ENCODE measurements around the gene BST2. TPM values are rescaled to one million over a fixed set of nuclear protein-coding genes. Genes with fewer than 3 reads are reported as not detected.

Gene BST2
- total and polyA plus RNA-seq, 10 of the 15 experiments (the other 5 are each of a cell fraction or from before 2014, with no cell fraction given) = 16.6 to 372 (median 264) TPM

GRCh38 chr19:17454576-17455071 is 49.2 kb upstream of the BST2 start (continued):
- TF ChIP-seq ESRRA (IDR thresholded peaks at IDR 0.05; ENCODE audit: low read length) (no peak), YBX1 (IDR thresholded peaks at IDR 0.05) (no peak), MTA3 (IDR thresholded peaks at IDR 0.05; ENCODE audit: borderline replicate concordance, low read length) (no peak)

GRCh38 chr19:17451820-17452219 is 46.4 kb upstream of the BST2 start:
- BruUV-seq (replicated peaks) = no TSS peak
- WGBS (ENCODE audit: insufficient coverage, insufficient replicate concordance, low lambda C conversion rate, missing lambda C conversion rate) = 57% methylated on average over 4 of the region's 4 CpGs

More at GRCh38 chr19:17451820-17452219, 46.4 kb upstream of the BST2 start:
- ChIA-PET SMC1A (ENCODE audit: uncharacterized antibody, unreplicated experiment) (interaction anchor here (1.0 to 1.4 kb wide), 2 partner anchors 17 to 147 kb away, joined by 3 to 5 read pairs; no protein-coding TSS in a partner anchor), POLR2A (interaction anchor here (0.6 kb wide), 1 partner anchor 13 kb away, joined by 3 read pairs; no protein-coding TSS in a partner anchor), CTCF (interaction anchor here (0.6 kb wide), 1 partner anchor 48 kb away, joined by 3 read pairs; no protein-coding TSS in a partner anchor), RAD21 (ENCODE audit: unreplicated experiment) (no interaction called here)
- Histone ChIP-seq H2AFZ (ENCODE audit: control insufficient read depth, low read depth, low read length) (no peak overlapping the region), H3K79me2 (ENCODE audit: control insufficient read depth, insufficient read depth, low read length) (no peaks in the 10 kb centered on the region), H3K4me3 (no peak overlapping the region), H3K9me3 (replicated peaks; ENCODE audit: control insufficient read depth, insufficient read depth, low read length) (no peaks in the 10 kb centered on the region; the same call in 2 of the 3 replicates), H3K27ac (ENCODE audit: control insufficient read depth, insufficient read depth) (no peak overlapping the region), H3K9ac (ENCODE audit: control insufficient read depth, insufficient read depth, low read length) (no peak overlapping the region), H3K4me2 (ENCODE audit: control insufficient read depth, insufficient read depth) (no peak overlapping the region), H3K27me3 (replicated peaks in 1 of 2; ENCODE audit: control insufficient read depth in 2 of 2, insufficient read depth in 2 of 2, low read length in 1 of 2) (peaks cover 8 to 9% of the 10 kb centered on the region in 2 experiments; a peak in 3 of 4 replicates), H3K4me1 (ENCODE audit: control insufficient read depth, insufficient read depth, low read length) (peaks cover 11% of the 10 kb centered on the region), H3K36me3 (ENCODE audit: control insufficient read depth in 2 of 2, insufficient read depth in 2 of 2, low read length in 1 of 2) (no peaks in the 10 kb centered on the region), H4K20me1 (ENCODE audit: control insufficient read depth, insufficient read depth) (no peaks in the 10 kb centered on the region; the same call in 1 of the 2 replicates)
- no peak for FAIRE-seq
- intact Hi-C loops (cut with micrococcal nuclease; ENCODE audit: unreplicated experiment) = no loop called here
- no peak for TF ChIP-seq YBX1 (IDR thresholded peaks at IDR 0.05)
- no peak for TF ChIP-seq SMAD1 (IDR thresholded peaks at IDR 0.05; ENCODE audit: low read depth, partially characterized antibody)
- TF ChIP-seq HDAC6 (IDR thresholded peaks at IDR 0.05; ENCODE audit: unreplicated experiment) = no peak
- TF ChIP-seq PKNOX1 (IDR thresholded peaks at IDR 0.05) = no peak
- TF ChIP-seq BACH1 (IDR thresholded peaks at IDR 0.05; ENCODE audit: borderline replicate concordance) = no peak
- TF ChIP-seq JUND (IDR thresholded peaks at IDR 0.05; ENCODE audit: low read depth, low read length) = no peak
- TF ChIP-seq ZBTB33 (IDR thresholded peaks at IDR 0.05) = no peak
- TF ChIP-seq EP300 (IDR thresholded peaks at IDR 0.05; ENCODE audit: borderline replicate concordance in 1 of 2, control insufficient read depth in 1 of 2, low read depth in 2 of 2, low read length in 2 of 2) = no peak
- TF ChIP-seq CHD4 (IDR thresholded peaks at IDR 0.05) = no peak
- TF ChIP-seq REST (IDR thresholded peaks at IDR 0.05; ENCODE audit: low read depth, low read length) = no peak
- no peak for ATAC-seq
- in situ Hi-C loops (cut with MboI) = no loop called here
- DNase-seq (ENCODE audit: low read depth, low spot score) = no peak
